ENCODE measurements around the gene FKBP1B.
"Not testable (repeated sequence)": the region's sequence is repeated elsewhere in the genome, so short reads cannot be mapped to it uniquely, and the experiment has no call there.

Gene FKBP1B

DNA sequence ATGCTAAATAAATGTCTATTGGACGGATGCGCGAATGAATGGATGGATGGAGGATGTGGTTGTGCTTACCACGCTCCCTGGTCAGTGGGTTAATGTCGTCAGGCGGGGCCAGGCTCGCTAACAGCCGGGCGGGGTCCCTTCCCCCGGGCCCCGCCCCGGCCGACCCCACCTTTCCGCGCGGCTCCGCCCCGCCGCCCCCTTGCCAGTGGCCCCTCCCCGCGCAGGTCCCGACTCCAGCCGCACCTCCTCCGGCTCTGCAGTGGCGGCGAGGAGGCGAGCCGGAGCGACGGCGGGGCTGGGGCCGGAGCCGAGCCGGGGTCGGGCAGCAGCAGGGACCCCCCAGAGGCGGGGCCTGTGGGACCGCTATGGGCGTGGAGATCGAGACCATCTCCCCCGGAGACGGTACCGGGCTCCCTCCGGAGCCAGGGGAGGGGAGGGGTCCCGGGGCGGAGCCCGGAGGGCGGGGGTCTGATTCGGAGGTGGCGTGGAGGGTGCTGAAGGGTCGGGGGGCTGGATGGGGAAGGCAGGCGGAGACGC lies at the start of gene FKBP1B:
Gene FKBP1B, plus strand, starts transcription at position 257 of the 537 bp plus-strand sequence. Its CDS starts 109 bp downstream, at position 366.
- DNase-seq (ENCODE audit: low read depth in 3 of 3, low spot score in 1 of 3) = peak in 2 of 3 donors; percentile 10 to 25

GRCh38 chr2:24007693-24008092 lies 41.8 kb upstream of the FKBP1B start:
- DNase-seq (ENCODE audit: low read depth in 3 of 3, low spot score in 1 of 3) = no peak

- no peak for DNase-seq (ENCODE audit: low read depth in 3 of 3, low spot score in 1 of 3)
Observed at GRCh38 chr2:24008672-24009366, 40.7 kb upstream of the FKBP1B start.

DNA sequence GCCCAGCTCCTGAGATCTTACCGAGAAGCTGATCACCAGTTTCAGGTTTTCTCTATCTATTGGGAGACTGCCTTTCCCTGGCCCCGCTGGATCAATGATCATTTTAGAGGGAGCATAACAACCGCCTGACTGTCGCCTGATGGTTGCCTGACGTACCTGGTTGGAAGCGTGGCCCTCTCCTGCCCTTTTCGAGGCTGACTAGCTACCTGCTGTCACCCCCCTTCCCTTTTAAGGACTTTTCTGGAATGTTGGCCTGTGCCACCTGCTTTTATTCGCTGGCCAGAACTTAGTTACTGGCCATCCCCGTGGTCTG lies 40.2 kb upstream of the FKBP1B start:
- DNase-seq (ENCODE audit: low read depth in 3 of 3, low spot score in 1 of 3) = no peak

DNA sequence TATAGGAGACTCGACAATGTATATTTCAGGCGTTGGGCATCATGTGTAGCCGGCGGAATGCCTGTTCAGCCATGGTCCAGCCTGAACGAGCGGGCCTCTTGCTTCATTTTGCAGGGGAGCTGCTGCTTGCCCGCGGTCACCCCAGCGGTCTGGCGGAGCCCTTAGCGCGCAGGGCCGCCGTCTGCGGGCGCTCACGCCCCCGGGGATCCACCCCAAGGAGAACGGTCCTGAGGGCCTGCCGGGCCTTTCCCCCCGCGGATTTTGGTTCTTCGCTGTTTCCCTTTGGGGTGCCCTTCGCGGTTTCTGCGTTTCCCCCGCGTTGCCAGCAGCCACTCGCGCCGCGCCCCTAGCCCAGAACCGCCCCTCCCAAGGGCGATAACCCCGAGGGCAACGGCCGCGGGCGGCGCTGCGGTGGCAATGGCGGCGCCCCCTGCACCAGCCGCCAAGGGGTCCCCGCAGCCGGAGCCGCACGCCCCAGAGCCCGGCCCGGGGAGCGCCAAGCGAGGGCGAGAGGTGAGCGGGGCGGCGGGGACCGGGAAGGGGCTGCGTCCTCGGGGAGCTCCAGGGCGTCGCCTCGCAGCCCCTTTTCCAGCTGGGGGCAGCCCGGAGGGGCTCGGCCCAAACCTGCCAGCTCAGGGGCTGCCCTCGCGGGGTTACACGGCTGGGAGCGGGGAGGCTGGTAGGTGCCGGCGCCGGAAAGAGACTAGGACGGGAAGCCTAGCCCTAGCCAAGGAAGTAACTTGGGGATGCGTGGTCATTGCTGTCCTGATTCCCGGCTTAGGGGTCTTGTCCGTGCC lies 39.7 kb upstream of the FKBP1B start, which contains the start of gene MFSD2B:
Gene MFSD2B, plus strand, starts transcription at position 406 of the 797 bp plus-strand sequence. Its CDS starts 12 bp downstream, at position 418.
- DNase-seq (ENCODE audit: low read depth in 3 of 3, low spot score in 1 of 3) = no peak

DNA sequence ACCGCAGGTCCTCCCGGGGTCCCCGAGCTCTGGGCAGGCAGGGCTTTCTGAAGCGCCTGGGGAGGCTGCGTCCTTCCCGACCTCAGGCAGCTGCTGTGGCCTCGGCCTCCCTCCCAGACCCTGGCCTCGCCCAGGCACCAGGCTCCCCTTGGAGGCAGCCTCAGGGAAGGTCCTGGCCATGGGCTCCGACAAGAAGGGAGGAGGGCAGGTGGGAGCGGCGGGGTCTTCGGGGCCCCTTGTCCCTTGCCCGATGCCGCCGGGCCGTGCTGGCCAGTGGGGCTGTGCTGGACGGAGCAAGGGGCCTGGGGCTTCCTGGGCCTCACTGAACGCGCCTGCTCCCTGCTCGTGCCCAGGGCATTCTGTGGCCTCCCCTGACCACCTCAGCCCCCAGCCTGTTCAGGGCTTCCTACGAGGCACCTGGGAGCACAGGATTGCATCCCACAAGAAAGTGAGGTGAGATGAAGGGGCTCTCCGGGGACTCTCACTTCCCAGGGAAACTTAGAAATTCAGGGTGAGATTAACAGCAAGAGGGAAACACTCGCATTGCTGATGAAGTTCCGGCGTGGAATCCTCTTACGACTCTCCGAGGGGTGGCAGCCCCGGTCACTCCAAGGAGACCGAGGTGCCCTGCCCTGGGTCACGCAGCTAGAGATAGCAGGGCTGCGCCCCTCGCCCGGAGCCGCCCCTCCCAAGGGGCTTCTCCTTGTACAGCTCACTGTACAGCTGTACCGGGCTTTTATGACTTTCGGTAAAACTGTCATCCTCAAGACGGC lies 38.9 kb upstream of the FKBP1B start:
- DNase-seq (ENCODE audit: low read depth in 3 of 3, low spot score in 1 of 3) = no peak

DNA sequence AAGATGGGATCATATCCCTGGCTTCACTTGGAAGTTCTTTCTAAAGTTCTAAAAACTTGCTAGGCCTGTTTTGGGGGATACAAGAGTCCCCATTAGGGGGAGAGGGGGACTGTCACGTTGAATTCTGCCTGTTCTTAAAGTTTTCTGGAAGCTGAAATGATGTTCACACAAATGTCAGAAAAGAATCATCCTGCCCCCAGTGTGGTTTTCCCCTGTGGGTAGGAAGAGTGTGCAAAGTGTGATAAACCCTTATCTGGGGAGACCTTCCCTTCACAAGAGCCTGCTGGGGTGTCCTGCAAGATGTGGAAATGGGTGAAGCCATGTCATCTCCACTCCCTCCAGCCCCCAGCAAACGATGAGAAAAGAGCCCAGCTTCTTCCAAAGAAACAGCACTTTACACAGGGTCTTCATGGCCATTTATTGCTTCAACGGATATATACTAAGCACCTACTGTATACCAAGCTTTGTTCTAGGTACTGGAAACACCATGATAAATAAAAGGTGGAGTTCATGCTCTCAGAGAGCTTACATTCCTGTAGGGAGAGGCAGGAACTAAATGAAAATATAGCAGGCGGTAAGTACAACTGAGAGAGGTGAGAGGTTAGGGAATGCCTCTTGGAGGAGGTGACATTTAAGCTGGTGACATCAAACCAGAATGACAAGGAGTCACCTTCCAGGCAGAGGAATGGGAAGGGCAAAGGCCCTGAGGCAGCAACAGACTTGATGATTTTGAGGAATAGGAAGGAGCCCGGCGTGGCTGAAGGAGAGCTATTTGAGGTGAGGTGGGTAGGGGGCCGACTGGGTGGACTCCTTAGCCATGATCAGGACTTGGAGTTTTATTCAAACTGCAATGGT lies 38.1 kb upstream of the FKBP1B start:
- DNase-seq (ENCODE audit: low read depth in 3 of 3, low spot score in 1 of 3) = no peak

DNA sequence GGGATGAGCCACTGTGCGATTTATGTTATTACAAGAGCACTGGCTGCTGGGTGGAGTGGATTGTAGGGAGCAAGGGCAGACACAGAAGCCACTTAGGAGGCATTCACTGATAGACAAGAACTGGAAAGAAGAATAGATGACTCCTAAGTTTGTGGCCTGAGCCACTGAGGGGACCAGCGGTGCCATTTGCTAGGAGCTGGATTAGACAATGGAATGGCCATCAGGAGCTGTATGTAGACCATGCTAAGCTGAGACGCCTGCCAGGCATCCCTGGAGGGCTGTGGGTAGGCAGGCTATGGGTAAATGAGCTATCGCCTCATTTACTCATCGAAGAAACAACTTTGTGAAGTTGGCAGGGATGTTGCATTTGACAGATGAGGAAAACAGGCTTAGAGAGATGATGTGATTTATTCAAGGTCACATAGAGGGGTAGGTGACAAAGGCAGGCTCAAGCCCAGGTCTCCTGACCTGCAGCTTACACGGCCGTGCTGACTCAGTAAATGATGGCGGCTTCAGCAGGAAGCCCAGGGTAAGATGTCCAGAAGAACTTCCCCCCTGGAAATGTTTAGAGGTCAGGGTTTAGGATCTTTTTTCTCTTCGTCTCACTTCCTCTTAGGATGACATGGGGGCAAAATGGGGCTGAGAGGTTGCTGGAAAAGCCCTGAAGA lies 36.9 kb upstream of the FKBP1B start:
- DNase-seq (ENCODE audit: low read depth in 3 of 3, low spot score in 1 of 3) = no peak

DNA sequence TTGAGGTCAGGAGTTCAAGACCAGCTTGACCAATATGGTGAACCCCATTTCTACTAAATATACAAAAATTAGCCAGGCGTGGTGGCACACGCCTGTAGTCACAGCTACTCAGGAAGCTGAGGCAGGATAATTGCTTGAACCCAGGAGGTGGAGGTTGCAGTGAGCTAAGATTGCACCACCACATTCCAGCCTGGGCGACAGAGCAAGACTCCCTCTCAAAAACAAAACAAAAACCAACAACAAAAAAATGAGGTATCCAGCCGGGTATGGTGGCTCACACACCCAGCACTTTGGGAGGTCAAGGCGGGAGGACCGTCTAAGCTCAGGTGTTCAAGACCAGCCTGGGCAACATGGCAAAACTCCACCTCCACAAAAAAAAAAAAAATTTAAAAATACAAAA lies 34.6 kb upstream of the FKBP1B start:
- DNase-seq (ENCODE audit: low read depth in 3 of 3, low spot score in 1 of 3) = not testable (repeated sequence)

DNA sequence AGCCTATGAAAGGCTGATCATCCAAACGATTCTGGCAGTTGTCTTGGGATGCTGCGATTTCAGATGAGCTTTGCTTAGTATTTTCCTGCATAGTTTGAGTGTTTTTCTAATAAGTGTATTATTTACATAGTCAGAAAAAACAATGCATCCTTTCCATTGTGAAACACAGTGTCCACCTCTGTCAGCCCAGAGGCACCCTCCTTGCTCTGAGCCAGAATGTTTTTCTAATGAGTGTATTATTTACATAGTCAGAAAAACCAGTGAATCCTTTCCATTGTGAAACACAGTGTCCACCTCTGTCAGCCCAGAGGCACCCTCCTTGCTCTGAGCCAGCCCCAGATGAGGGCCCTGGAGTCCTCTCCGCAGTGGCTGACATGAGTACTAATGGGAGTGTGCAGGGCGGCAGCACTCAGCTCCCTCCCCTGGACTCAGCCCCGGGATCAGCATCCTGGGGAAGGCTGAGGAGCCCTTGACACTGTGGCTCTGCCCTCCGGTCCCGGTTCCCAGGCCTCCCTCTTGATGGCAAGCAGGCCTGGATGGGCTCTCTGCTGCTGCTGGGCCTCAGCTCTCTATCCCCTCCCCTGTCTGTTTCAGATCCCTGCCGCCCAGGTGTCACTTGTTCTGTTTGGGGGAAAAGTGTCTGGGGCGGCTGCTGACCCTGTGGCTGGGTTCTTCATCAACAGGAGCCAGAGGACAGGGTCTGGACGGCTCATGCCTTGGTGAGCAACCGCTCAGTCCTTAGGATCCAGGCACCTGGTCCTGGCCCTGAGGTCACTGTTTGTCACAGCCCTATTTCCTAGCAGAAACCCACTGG lies 33.8 kb upstream of the FKBP1B start:
- no peak for DNase-seq (ENCODE audit: low read depth in 3 of 3, low spot score in 1 of 3)

GRCh38 chr2:24016376-24016761 lies 33.2 kb upstream of the FKBP1B start:
- DNase-seq (ENCODE audit: low read depth in 3 of 3, low spot score in 1 of 3) = no peak

DNA sequence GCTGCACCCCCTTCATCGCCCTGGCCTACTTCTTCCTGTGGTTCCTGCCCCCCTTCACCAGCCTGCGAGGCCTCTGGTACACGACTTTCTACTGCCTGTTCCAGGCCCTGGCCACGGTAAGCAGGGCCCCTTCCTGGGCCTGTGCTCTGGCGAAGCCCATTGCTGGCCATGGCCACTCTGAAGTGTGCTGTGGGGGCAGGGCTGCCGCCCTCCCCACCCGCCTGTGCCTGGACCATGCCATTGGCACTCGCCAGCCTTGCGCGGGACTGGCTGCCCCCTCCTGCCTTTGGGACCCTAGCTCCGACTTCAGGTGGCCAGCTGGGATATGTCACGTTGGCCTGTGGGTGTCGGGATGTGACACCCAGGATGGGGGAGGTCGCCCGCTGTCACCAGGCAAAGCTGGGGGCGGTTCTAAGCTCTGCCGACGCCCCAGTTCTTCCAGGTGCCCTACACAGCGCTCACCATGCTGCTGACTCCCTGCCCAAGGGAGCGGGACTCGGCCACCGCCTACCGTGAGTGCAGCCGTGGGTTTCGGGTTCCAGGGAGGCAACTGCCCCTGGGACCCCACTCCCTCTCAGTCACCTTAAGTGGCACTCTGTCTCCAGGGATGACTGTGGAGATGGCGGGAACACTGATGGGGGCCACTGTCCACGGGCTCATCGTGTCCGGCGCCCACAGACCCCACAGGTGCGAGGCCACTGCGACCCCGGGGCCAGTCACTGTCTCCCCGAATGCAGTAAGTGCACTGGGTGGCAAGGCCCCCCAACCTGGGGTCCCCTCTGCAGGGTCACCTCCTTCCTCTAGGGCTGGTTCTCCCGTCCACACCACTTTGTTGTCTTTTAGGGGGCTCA lies 32.5 kb upstream of the FKBP1B start:
- no peak for DNase-seq (ENCODE audit: low read depth in 3 of 3, low spot score in 1 of 3)

DNA sequence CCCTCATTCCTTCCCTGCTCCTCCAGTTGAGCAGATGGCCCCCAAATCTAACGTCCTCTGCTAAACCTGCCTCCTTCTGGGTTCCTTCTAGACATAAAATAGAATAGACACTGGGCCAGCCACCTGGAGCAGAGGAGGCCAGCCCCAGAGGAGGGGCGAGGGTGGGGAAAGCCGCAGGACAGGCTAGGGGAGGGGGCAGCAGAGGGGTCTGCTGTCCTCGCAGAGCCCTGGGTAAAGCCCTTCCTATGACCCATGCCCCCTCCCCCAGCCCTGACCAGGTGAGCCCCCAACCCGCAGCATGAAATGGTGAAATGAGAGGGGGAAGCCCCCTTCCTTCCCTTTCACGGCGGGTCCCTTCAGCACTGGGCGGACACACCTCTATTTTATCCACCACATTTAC lies 31.8 kb upstream of the FKBP1B start:
- no peak for DNase-seq (ENCODE audit: low read depth in 3 of 3, low spot score in 1 of 3)

DNA sequence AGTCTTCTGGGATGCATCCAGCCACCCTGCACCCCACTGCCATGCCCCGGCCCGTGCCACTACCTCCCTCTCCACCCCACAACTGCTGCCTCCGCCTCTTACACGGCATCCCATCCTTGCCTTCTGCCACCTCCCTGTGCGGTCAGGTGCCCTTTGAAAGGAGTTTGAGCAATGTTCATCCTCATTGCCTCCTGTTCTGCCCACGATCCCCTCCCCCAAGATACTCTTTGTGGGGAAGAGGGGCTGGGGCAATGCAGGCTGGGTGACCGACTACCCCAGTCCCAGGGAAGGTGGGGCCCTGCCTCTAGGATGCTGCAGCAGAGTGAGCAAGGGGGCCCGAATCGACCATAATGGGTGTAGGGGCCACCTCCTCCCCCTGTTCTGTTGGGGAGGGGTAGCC lies 31.3 kb upstream of the FKBP1B start:
- DNase-seq (ENCODE audit: low read depth in 3 of 3, low spot score in 1 of 3) = no peak

- no peak for DNase-seq (ENCODE audit: low read depth in 3 of 3, low spot score in 1 of 3)
Observed at GRCh38 chr2:24019729-24020128, 29.8 kb upstream of the FKBP1B start.

- DNase-seq (ENCODE audit: low read depth in 3 of 3, low spot score in 1 of 3) = no peak
Observed at GRCh38 chr2:24020244-24020643, 29.3 kb upstream of the FKBP1B start.

DNA sequence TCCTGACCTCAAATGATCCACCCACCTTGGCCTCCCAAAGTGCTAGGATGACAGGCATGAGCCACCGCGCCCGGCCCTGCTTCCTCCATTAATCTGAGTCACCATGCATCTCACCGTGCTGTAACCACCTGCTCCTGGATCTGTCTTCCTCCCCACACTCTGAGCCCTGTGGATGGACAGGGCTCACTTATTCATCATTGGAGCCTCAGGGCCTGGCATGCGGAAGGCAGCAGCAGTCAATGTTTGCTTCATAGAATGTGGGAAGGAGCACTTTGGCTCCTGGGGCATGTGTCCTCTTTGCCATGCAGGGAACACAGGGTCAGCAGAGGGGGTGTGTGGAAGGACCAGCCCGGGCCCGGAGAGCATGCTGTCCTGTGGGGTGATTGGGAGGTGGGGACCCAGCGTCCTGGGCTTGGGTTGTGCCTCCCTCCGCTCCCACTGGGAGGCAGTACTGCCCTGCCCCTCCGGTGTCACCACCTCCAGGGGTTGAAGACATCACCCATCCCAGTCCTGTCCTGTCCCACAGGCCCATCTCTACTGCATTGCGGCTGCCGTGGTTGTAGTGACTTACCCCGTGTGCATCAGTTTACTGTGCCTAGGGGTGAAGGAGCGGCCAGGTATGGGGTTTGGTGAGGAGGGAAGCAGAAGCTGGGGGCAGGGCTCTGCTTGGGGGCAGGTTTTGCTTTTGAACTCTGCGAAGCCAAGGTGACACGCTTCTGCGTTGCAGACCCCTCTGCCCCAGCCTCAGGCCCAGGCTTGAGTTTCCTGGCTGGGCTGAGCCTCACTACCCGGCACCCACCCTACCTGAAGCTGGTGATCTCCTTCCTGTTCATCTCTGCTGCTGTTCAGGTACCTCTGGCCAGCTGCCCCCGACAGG lies 28.2 kb upstream of the FKBP1B start:
- DNase-seq (ENCODE audit: low read depth in 3 of 3, low spot score in 1 of 3) = no peak

Measured in stimulated activated CD4-positive, alpha-beta T cell treated with anti-CD3 and anti-CD28 coated beads, TNF-alpha, amount 100 ng/mL, for 1 hour (primary cell).